Esophagus muscularis mucosa (tissue), 4 donors: Measurements from ENCODE around the gene RPS4Y2. TPM values are rescaled to one million over a fixed set of nuclear protein-coding genes. Genes with fewer than 3 reads are reported as not detected.

Experiments used
- DNase-seq: peaks from one replicate; pipeline ENCODE4 v3.0.0-alpha.2; 2017; ENCODE audit errors: extremely low spot score
- H3K27ac ChIP-seq, 4 donors: fragments of 200-600 bp; sonication (generic); replicated peaks in 1 of 4; 1 replicate in 3 of 4; 2 replicates in 1 of 4; pipeline ENCODE4 v1.5.1; 2016 to 2019; ENCODE audit warnings: mild to moderate bottlenecking in 1 of 4
- H3K27me3 ChIP-seq, 4 donors: fragments of 200-600 bp; sonication (generic); one replicate each; pipeline versions ENCODE4 v1.5.1 to v1.6.0; 2016 to 2019
- H3K36me3 ChIP-seq, 4 donors: fragments of 200-600 bp; sonication (generic); one replicate each; pipeline ENCODE4 v1.5.1; 2016 to 2019
- H3K4me1 ChIP-seq, 4 donors: fragments of 200-600 bp; sonication (generic); one replicate each; pipeline ENCODE4 v1.5.1; 2016 to 2019
- H3K4me3 ChIP-seq, 4 donors: fragments of 200-600 bp; sonication (generic); 1 replicate in 2 of 4; 2 replicates in 2 of 4; pipeline ENCODE4 v1.5.1; 2016 to 2019; ENCODE audit warnings: mild to moderate bottlenecking in 4 of 4, moderate library complexity in 1 of 4
- H3K9me3 ChIP-seq, 4 donors: fragments of 200-600 bp; sonication (generic); 1 replicate in 3 of 4; 2 replicates in 1 of 4; pipeline ENCODE4 v1.5.1; 2016 to 2019
- CTCF ChIP-seq, 3 experiments: fragments of 200-600 bp in 2 of 3; fragments of 450-650 bp in 1 of 3; sonication (generic) in 2 of 3; IDR thresholded peaks; one replicate each; pipeline ENCODE4 v1.5.1; 2017 to 2019; ENCODE audit warnings: antibody characterized with exemption in 3 of 3, mild to moderate bottlenecking in 2 of 3, moderate library complexity in 1 of 3
- EP300 ChIP-seq: sonication (generic); formaldehyde crosslinking; IDR thresholded peaks from one replicate; pipeline ENCODE4 v1.6.1; 2017; ENCODE audit warnings: antibody characterized with exemption
- POLR2A ChIP-seq: fragments of 450-650 bp; IDR thresholded peaks from one replicate; pipeline ENCODE4 v1.6.1; 2017; ENCODE audit warnings: antibody characterized with exemption, moderate library complexity, mild to moderate bottlenecking, low read depth
- POLR2AphosphoS5 ChIP-seq, 2 donors: sonication (generic); formaldehyde crosslinking; IDR thresholded peaks; one replicate each; pipeline ENCODE4 v1.6.1; 2017; ENCODE audit warnings: antibody characterized with exemption in 2 of 2
- WGBS: methylation state at CpG from one replicate; pipeline ENCODE4 v1.1.5; 2018; 5-methylcytosine and 5-hydroxymethylcytosine counted together
- intact Hi-C: fragments of 100-400 bp; cut with DNase I; formaldehyde crosslinking; loops from one replicate; pipeline ENCODE4 v1.15.1; 2023
- total RNA-seq, 4 donors: library from RNA; depleted of rRNA; stranded (reverse); fragments of >200 nt; gene quantifications; one replicate each; pipeline versions ENCODE4 v1.1.0 to v1.2.1, GENCODE V29; 2016

The RPS4Y2 gene
- total RNA-seq, 4 donors from 2014 or later, result not detected

- intact Hi-C loops, result no loop called here
- Histone ChIP-seq H3K9me3 (no peaks in the 10 kb centered on the region), H3K4me1 (no peaks in the 10 kb centered on the region), H3K27me3 (no peaks in the 10 kb centered on the region), H3K36me3 (no peaks in the 10 kb centered on the region), H3K4me3 (no peak overlapping the region), H3K27ac (no peak overlapping the region)
- DNase-seq, result no peak
- WGBS, result no CpG with 5 or more reads among the region's 4 CpGs
- peak in 1 of 3 experiments; percentile 32 for TF ChIP-seq CTCF (IDR thresholded peaks at IDR 0.05)
- TF ChIP-seq POLR2AphosphoS5 (IDR thresholded peaks at IDR 0.05), result no peak
- TF ChIP-seq POLR2A, result no peak
Measured at GRCh38 chrY:20740609-20741008, 15.3 kb upstream of the RPS4Y2 start.

- intact Hi-C loops, result no loop called here
- H3K36me3 ChIP-seq, result no peaks in the 10 kb centered on the region
Measured at GRCh38 chrY:20745060-20745459, 10.8 kb upstream of the RPS4Y2 start.

GRCh38 chrY:20746919-20747318 is 9.0 kb upstream of the RPS4Y2 start:
- Histone ChIP-seq H3K27ac (no peak overlapping the region), H3K4me1 (no peaks in the 10 kb centered on the region), H3K4me3 (no peak overlapping the region), H3K27me3 (no peaks in the 10 kb centered on the region), H3K9me3 (no peaks in the 10 kb centered on the region), H3K36me3 (no peaks in the 10 kb centered on the region)
- no CpG with 5 or more reads among the region's 2 CpGs for WGBS
- DNase-seq, result no peak
- intact Hi-C loops, result no loop called here
- TF ChIP-seq EP300 (no peak), POLR2AphosphoS5 (IDR thresholded peaks at IDR 0.05) (no peak), POLR2A (no peak), CTCF (IDR thresholded peaks at IDR 0.05) (no peak)

More at GRCh38 chrY:20745060-20745459, 10.8 kb upstream of the RPS4Y2 start:
- Histone ChIP-seq H3K4me3 (no peak overlapping the region), H3K27me3 (no peaks in the 10 kb centered on the region), H3K4me1 (no peaks in the 10 kb centered on the region), H3K9me3 (no peaks in the 10 kb centered on the region), H3K27ac (no peak overlapping the region)
- DNase-seq, result no peak
- no CpG with 5 or more reads among the region's 2 CpGs for WGBS
- TF ChIP-seq POLR2AphosphoS5 (IDR thresholded peaks at IDR 0.05) (no peak), POLR2A (no peak), EP300 (no peak)

GRCh38 chrY:20763869-20764268 is 8.0 kb downstream of the RPS4Y2 start:
- WGBS, result no CpG with 5 or more reads among the region's 2 CpGs
- Histone ChIP-seq H3K4me3 (no peak overlapping the region), H3K4me1 (no peaks in the 10 kb centered on the region), H3K9me3 (no peaks in the 10 kb centered on the region), H3K36me3 (no peaks in the 10 kb centered on the region), H3K27me3 (no peaks in the 10 kb centered on the region), H3K27ac (no peak overlapping the region)
- intact Hi-C loops, result no loop called here
- no peak for DNase-seq
- no peak for TF ChIP-seq POLR2AphosphoS5 (IDR thresholded peaks at IDR 0.05)
- no peak for TF ChIP-seq POLR2A
- no peak for TF ChIP-seq EP300
- no peak for TF ChIP-seq CTCF (IDR thresholded peaks at IDR 0.05)

GRCh38 chrY:20765117-20765516 is 9.2 kb downstream of the RPS4Y2 start:
- H3K27me3 ChIP-seq, result no peaks in the 10 kb centered on the region
- H3K27ac ChIP-seq, result no peak overlapping the region
- no peaks in the 10 kb centered on the region for H3K9me3 ChIP-seq
- no peaks in the 10 kb centered on the region for H3K4me1 ChIP-seq
- DNase-seq, result no peak
- no peaks in the 10 kb centered on the region for H3K36me3 ChIP-seq
- intact Hi-C loops, result no loop called here
- no CpG with 5 or more reads among the region's 2 CpGs for WGBS
- TF ChIP-seq CTCF (IDR thresholded peaks at IDR 0.05) (no peak), POLR2A (no peak), POLR2AphosphoS5 (IDR thresholded peaks at IDR 0.05) (no peak), EP300 (no peak)
- H3K4me3 ChIP-seq, result no peak overlapping the region
